Measurements from ENCODE around the gene GNAT1. TPM values are rescaled to one million over a fixed set of nuclear protein-coding genes. Genes with fewer than 3 reads are reported as not detected.
A peak's percentile ranks its signal among the peaks of the same experiment; 100 is the strongest.

GNAT1 gene
- total and polyA plus RNA-seq, 2 of the 13 experiments (the other 11 are each of a cell fraction or from before 2014, with no cell fraction given): 0.15 TPM; not detected in 1

- TF ChIP-seq ZFX (CRISPR knock-in tag; IDR thresholded peaks at IDR 0.05; ENCODE audit: low read depth) (peak; percentile 88), HNRNPL (IDR thresholded peaks at IDR 0.05; ENCODE audit: low read depth, low read length) (peak; percentile 57; the same call in 1 of the 2 replicates), ZNF768 (CRISPR knock-in tag; IDR thresholded peaks at IDR 0.05) (0 out of 2 replicates have a peak, but pooled peaks have one; percentile 7), DR1 (CRISPR knock-in tag; IDR thresholded peaks at IDR 0.05) (peak; percentile 63; the same call in 1 of the 2 replicates), POLR2G (IDR thresholded peaks at IDR 0.05; ENCODE audit: low read depth, low read length) (no peak), KLF12 (CRISPR knock-in tag; IDR thresholded peaks at IDR 0.05; ENCODE audit: borderline replicate concordance) (0 out of 2 replicates have a peak, but pooled peaks have one; percentile 35), ZHX1 (CRISPR knock-in tag; IDR thresholded peaks at IDR 0.05; ENCODE audit: low read depth) (no peak), NCOA2 (CRISPR knock-in tag; IDR thresholded peaks at IDR 0.05) (no peak), ZNF605 (CRISPR knock-in tag; IDR thresholded peaks at IDR 0.05) (no peak), ZNF12 (CRISPR knock-in tag; IDR thresholded peaks at IDR 0.05) (no peak), ZNF850 (CRISPR knock-in tag; conservative IDR thresholded peaks at IDR 0.05) (no peak), TP53 (CRISPR knock-in tag; conservative IDR thresholded peaks at IDR 0.05) (no peak), ZNF501 (CRISPR knock-in tag; IDR thresholded peaks at IDR 0.05) (no peak), ZNF572 (CRISPR knock-in tag; IDR thresholded peaks at IDR 0.05) (no peak), PCBP2 (optimal IDR thresholded peaks at IDR 0.05; ENCODE audit: low read depth, low read length, poor library complexity, severe bottlenecking) (no peak), ZNF781 (CRISPR knock-in tag; IDR thresholded peaks at IDR 0.05; ENCODE audit: borderline replicate concordance, not compliant biosample characterization) (no peak), MIXL1 (CRISPR knock-in tag; IDR thresholded peaks at IDR 0.05) (no peak), RFX5 (IDR thresholded peaks at IDR 0.05; ENCODE audit: low read depth, low read length) (no peak), GATAD1 (CRISPR knock-in tag; IDR thresholded peaks at IDR 0.05) (0 out of 2 replicates have a peak, but pooled peaks have one; percentile 18)
- TF ChIP-seq, protein P1, sequence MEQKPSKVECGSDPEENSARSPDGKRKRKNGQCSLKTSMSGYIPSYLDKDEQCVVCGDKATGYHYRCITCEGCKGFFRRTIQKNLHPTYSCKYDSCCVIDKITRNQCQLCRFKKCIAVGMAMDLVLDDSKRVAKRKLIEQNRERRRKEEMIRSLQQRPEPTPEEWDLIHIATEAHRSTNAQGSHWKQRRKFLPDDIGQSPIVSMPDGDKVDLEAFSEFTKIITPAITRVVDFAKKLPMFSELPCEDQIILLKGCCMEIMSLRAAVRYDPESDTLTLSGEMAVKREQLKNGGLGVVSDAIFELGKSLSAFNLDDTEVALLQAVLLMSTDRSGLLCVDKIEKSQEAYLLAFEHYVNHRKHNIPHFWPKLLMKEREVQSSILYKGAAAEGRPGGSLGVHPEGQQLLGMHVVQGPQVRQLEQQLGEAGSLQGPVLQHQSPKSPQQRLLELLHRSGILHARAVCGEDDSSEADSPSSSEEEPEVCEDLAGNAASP (CRISPR knock-in tag; IDR thresholded peaks at IDR 0.05; ENCODE audit: borderline replicate concordance): no peak
- TF ChIP-seq, protein P2, sequence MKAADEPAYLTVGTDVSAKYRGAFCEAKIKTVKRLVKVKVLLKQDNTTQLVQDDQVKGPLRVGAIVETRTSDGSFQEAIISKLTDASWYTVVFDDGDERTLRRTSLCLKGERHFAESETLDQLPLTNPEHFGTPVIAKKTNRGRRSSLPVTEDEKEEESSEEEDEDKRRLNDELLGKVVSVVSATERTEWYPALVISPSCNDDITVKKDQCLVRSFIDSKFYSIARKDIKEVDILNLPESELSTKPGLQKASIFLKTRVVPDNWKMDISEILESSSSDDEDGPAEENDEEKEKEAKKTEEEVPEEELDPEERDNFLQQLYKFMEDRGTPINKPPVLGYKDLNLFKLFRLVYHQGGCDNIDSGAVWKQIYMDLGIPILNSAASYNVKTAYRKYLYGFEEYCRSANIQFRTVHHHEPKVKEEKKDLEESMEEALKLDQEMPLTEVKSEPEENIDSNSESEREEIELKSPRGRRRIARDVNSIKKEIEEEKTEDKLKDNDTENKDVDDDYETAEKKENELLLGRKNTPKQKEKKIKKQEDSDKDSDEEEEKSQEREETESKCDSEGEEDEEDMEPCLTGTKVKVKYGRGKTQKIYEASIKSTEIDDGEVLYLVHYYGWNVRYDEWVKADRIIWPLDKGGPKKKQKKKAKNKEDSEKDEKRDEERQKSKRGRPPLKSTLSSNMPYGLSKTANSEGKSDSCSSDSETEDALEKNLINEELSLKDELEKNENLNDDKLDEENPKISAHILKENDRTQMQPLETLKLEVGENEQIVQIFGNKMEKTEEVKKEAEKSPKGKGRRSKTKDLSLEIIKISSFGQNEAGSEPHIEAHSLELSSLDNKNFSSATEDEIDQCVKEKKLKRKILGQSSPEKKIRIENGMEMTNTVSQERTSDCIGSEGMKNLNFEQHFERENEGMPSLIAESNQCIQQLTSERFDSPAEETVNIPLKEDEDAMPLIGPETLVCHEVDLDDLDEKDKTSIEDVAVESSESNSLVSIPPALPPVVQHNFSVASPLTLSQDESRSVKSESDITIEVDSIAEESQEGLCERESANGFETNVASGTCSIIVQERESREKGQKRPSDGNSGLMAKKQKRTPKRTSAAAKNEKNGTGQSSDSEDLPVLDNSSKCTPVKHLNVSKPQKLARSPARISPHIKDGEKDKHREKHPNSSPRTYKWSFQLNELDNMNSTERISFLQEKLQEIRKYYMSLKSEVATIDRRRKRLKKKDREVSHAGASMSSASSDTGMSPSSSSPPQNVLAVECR (CRISPR knock-in tag; IDR thresholded peaks at IDR 0.05; ENCODE audit: borderline replicate concordance): no peak
Observed at GRCh38 chr3:50150863-50151686, 40.3 kb upstream of the GNAT1 start (continued).

Data from HepG2 (cell line).